NB4 (cell line): ENCODE data around the gene ROPN1L.

Experiments
- POLR2A ChIP-seq: IDR thresholded peaks from 2 replicates; pipeline ENCODE4 v1.6.1; 2011; ENCODE audit warnings: mild to moderate bottlenecking; ENCODE audit not compliant: insufficient read length; ENCODE audit errors: extremely low read depth
- TF ChIP-seq, protein P1 (sequence below): IDR thresholded peaks from one replicate; pipeline ENCODE4 v1.5.1; 2012; ENCODE audit warnings: low read depth, low read length

DNA sequence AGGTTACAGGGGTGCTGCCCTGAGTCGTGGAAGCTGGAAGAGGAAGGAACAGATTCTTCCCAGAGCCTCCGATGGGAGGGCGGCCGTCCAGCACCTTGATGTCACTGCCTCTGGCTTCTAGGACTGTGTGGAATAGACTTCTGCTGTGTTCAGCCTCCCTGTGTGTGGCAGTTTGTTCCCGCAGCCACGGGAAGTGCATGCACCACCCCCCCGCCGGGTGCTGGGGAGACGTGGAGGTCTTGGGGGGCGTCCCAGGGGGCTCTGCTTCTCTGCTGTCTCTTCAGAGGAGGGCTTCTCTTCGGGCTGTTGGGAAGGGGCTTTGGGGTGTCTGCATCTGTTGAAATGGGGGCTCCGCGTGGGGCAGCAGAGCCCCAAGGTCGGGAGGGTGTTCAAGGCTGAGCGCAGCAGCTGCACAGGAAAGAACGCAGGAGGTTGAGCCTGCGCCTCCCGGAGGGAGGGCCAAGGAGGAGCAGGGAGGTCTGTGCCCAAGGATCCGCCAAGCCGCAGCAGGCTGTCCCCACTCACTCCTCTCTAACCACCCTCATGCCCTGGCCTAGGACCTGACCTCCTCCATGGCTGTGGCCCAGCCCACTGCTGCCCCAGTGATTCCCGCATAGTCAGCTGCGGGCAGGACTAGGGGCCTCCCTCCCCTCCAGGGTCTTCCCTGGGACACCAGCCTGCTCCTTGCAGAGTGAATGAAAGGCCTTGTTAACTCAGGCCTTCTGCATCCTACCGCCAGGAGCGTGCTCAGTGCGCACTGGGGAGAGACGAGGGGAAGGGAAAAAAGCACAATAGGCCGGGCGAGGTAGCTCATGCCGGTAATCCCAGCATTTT is 45.0 kb downstream of the ROPN1L start:
- TF ChIP-seq, protein P1, sequence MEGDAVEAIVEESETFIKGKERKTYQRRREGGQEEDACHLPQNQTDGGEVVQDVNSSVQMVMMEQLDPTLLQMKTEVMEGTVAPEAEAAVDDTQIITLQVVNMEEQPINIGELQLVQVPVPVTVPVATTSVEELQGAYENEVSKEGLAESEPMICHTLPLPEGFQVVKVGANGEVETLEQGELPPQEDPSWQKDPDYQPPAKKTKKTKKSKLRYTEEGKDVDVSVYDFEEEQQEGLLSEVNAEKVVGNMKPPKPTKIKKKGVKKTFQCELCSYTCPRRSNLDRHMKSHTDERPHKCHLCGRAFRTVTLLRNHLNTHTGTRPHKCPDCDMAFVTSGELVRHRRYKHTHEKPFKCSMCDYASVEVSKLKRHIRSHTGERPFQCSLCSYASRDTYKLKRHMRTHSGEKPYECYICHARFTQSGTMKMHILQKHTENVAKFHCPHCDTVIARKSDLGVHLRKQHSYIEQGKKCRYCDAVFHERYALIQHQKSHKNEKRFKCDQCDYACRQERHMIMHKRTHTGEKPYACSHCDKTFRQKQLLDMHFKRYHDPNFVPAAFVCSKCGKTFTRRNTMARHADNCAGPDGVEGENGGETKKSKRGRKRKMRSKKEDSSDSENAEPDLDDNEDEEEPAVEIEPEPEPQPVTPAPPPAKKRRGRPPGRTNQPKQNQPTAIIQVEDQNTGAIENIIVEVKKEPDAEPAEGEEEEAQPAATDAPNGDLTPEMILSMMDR, result no peak
- no peak for TF ChIP-seq POLR2A
